Testis (tissue), 3 donors: ENCODE measurements around the gene GPR68. TPM values are rescaled to one million over a fixed set of nuclear protein-coding genes. Genes with fewer than 3 reads are reported as not detected.

ENCODE experiments used
- DNase-seq: peaks from one replicate; pipeline ENCODE4 v3.0.0-alpha.2; 2019
- H3K27ac ChIP-seq, 2 donors: fragments of 200-600 bp; sonication (generic); one replicate each; pipeline ENCODE4 v1.5.1; 2019
- H3K27me3 ChIP-seq: fragments of 200-600 bp; sonication (generic); one replicate; pipeline ENCODE4 v1.5.1; 2019
- H3K36me3 ChIP-seq: fragments of 200-600 bp; sonication (generic); one replicate; pipeline ENCODE4 v1.5.1; 2017; ENCODE audit warnings: low read depth; ENCODE audit errors: missing control alignments
- H3K4me1 ChIP-seq: fragments of 200-600 bp; sonication (generic); one replicate; pipeline ENCODE4 v1.5.1; 2019
- H3K4me3 ChIP-seq, 2 donors: fragments of 200-600 bp; sonication (generic); one replicate each; pipeline ENCODE4 v1.5.1; 2017 to 2019
- H3K9me3 ChIP-seq: fragments of 200-600 bp; sonication (generic); one replicate; pipeline ENCODE4 v1.5.1; 2017
- CTCF ChIP-seq, 3 experiments: fragments of 450-650 bp in 2 of 3; fragments of 200-600 bp in 1 of 3; sonication (generic) in 1 of 3; IDR thresholded peaks; one replicate each; pipeline ENCODE4 v1.5.1; 2016 to 2019; ENCODE audit warnings: antibody characterized with exemption in 3 of 3, mild to moderate bottlenecking in 2 of 3, moderate library complexity in 1 of 3
- POLR2A ChIP-seq: fragments of 450-650 bp; IDR thresholded peaks from one replicate; pipeline ENCODE4 v1.6.1; 2017; ENCODE audit warnings: antibody characterized with exemption, mild to moderate bottlenecking, moderate library complexity
- WGBS, 2 donors: methylation state at CpG; one replicate each; pipeline ENCODE4 v1.1.5; 2018; 5-methylcytosine and 5-hydroxymethylcytosine counted together
- intact Hi-C: fragments of 100-400 bp; cut with DNase I; formaldehyde crosslinking; loops from one replicate; pipeline ENCODE4 v1.15.1; 2023; ENCODE audit warnings: low total_unique reads
- polyA plus RNA-seq: library from polyadenylated mRNA; stranded (reverse); fragments of 350-450 nt; fragmentation: Illumina TruSeq; extraction: RNeasy Lipid Tissue Mini Kit (QIAGEN cat#74804); gene quantifications from one replicate; pipeline ENCODE4 v1.2.3, GENCODE V29; 2014; ENCODE audit warnings: low read depth, low replicate concordance; ENCODE audit not compliant: insufficient read depth
- total RNA-seq, 2 donors: library from RNA; depleted of rRNA; stranded (reverse); fragments of >200 nt; gene quantifications; one replicate each; pipeline ENCODE4 v1.2.3, GENCODE V29; 2016

GPR68 gene
- total and polyA plus RNA-seq, 3 donors from 2014 or later, result 1.1 to 3.8 (median 2.4) TPM

GRCh38 chr14:91220581-91221000, 23.9 kb downstream of the GPR68 start:
- TF ChIP-seq CTCF (IDR thresholded peaks at IDR 0.05), result no peak
- no peak for TF ChIP-seq POLR2A
- H3K4me3 ChIP-seq, result no peak overlapping the region
- DNase-seq, result no peak
- H3K36me3 ChIP-seq, result no peaks in the 10 kb centered on the region
- no peaks in the 10 kb centered on the region for H3K9me3 ChIP-seq
- 94 to 98% methylated on average over 4 to 9 of the region's 9 CpGs for WGBS, 2 donors
- H3K27ac ChIP-seq, result no peak overlapping the region
- no peaks in the 10 kb centered on the region for H3K27me3 ChIP-seq
- intact Hi-C loops, result no loop called here
- H3K4me1 ChIP-seq, result peaks cover 5% of the 10 kb centered on the region

- Histone ChIP-seq H3K36me3 (no peaks in the 10 kb centered on the region), H3K27ac (no peak overlapping the region)
- no peak for TF ChIP-seq CTCF (IDR thresholded peaks at IDR 0.05)
- no peak for TF ChIP-seq POLR2A
Measured at GRCh38 chr14:91219517-91220389, 24.8 kb downstream of the GPR68 start.

GRCh38 chr14:91218014-91218413, 26.5 kb downstream of the GPR68 start:
- WGBS, 2 donors, result 84 to 93% methylated on average over 4 of the region's 4 CpGs
- no peak for DNase-seq
- H3K27me3 ChIP-seq, result no peaks in the 10 kb centered on the region
- no peak overlapping the region for H3K4me3 ChIP-seq
- H3K36me3 ChIP-seq, result no peaks in the 10 kb centered on the region
- peaks cover 5% of the 10 kb centered on the region for H3K4me1 ChIP-seq
- no peak for TF ChIP-seq CTCF (IDR thresholded peaks at IDR 0.05)
- no peak for TF ChIP-seq POLR2A
- H3K9me3 ChIP-seq, result no peaks in the 10 kb centered on the region
- intact Hi-C loops, result no loop called here
- no peak overlapping the region for H3K27ac ChIP-seq

More at GRCh38 chr14:91219517-91220389, 24.8 kb downstream of the GPR68 start:
- Histone ChIP-seq H3K9me3 (no peaks in the 10 kb centered on the region), H3K4me3 (no peak overlapping the region), H3K27me3 (no peaks in the 10 kb centered on the region), H3K4me1 (peaks cover 5% of the 10 kb centered on the region)
- DNase-seq, result no peak
- WGBS, 2 donors, result 62 to 63% methylated on average over 13 of the region's 13 CpGs
- intact Hi-C loops, result no loop called here

GRCh38 chr14:91216731-91217226, 27.7 kb downstream of the GPR68 start:
- 91 to 93% methylated on average over 11 to 13 of the region's 13 CpGs for WGBS, 2 donors
- H3K27ac ChIP-seq, result no peak overlapping the region
- no peaks in the 10 kb centered on the region for H3K9me3 ChIP-seq

More at GRCh38 chr14:91216731-91217226, 27.7 kb downstream of the GPR68 start:
- no peak for DNase-seq
- peaks cover 5% of the 10 kb centered on the region for H3K4me1 ChIP-seq
- no peaks in the 10 kb centered on the region for H3K27me3 ChIP-seq
- H3K4me3 ChIP-seq, result no peak overlapping the region
- no peaks in the 10 kb centered on the region for H3K36me3 ChIP-seq
- intact Hi-C loops, result no loop called here
- TF ChIP-seq POLR2A (no peak), CTCF (IDR thresholded peaks at IDR 0.05) (no peak)
